H9 (cell line): ENCODE results near the gene TRAF3. TPM values are rescaled to one million over a fixed set of nuclear protein-coding genes. Genes with fewer than 3 reads are reported as not detected.

Source experiments
- DNase-seq: peaks from one replicate; pipeline ENCODE4 v3.0.0-alpha.2; 2017
- H2AFZ ChIP-seq: one replicate; pipeline ENCODE4 v1.6.1; 2013; ENCODE audit warnings: mild to moderate bottlenecking, low read length, control low read depth, moderate library complexity
- H2AK5ac ChIP-seq: 2 replicates; pipeline ENCODE4 v1.6.1; 2013; ENCODE audit warnings: low read length, control low read depth, mixed read lengths; ENCODE audit not compliant: insufficient read length
- H2BK120ac ChIP-seq: one replicate; pipeline ENCODE4 v1.6.1; 2013; ENCODE audit warnings: low read depth, mild to moderate bottlenecking, low read length, control low read depth, inconsistent platforms; ENCODE audit not compliant: poor library complexity, severe bottlenecking
- H2BK12ac ChIP-seq: 2 replicates; pipeline ENCODE4 v1.6.1; 2013; ENCODE audit warnings: low read length, control low read depth, mixed read lengths, low read depth; ENCODE audit not compliant: insufficient read length
- H2BK15ac ChIP-seq: 2 replicates; pipeline ENCODE4 v1.6.1; 2013; ENCODE audit warnings: low read depth, low read length, control low read depth
- H2BK20ac ChIP-seq: one replicate; pipeline ENCODE4 v1.6.1; 2013; ENCODE audit warnings: low read depth, mild to moderate bottlenecking, low read length, control low read depth, inconsistent platforms; ENCODE audit not compliant: poor library complexity, severe bottlenecking
- H2BK5ac ChIP-seq: 2 replicates; pipeline ENCODE4 v1.6.1; 2013; ENCODE audit warnings: low read length, control low read depth, mixed read lengths; ENCODE audit not compliant: insufficient read length
- H3K14ac ChIP-seq: 2 replicates; pipeline ENCODE4 v1.6.1; 2013; ENCODE audit warnings: low read length, control low read depth; ENCODE audit not compliant: insufficient read depth
- H3K18ac ChIP-seq: 2 replicates; pipeline ENCODE4 v1.6.1; 2013; ENCODE audit warnings: low read depth, mild to moderate bottlenecking, mixed read lengths, low read length, control low read depth; ENCODE audit not compliant: insufficient read length
- H3K23ac ChIP-seq: 2 replicates; pipeline ENCODE4 v1.6.1; 2013; ENCODE audit warnings: low read length, control low read depth, mixed read lengths, low read depth; ENCODE audit not compliant: insufficient read length
- H3K23me2 ChIP-seq: 2 replicates; pipeline ENCODE4 v1.6.1; 2013; ENCODE audit warnings: low read depth, mild to moderate bottlenecking, mixed read lengths, low read length, control low read depth; ENCODE audit not compliant: insufficient read length, poor library complexity, severe bottlenecking
- H3K27ac ChIP-seq: 2 replicates; pipeline ENCODE4 v1.5.1; 2013; ENCODE audit warnings: low read length, control low read depth, mixed read lengths, low read depth; ENCODE audit not compliant: insufficient read length
- H3K27me3 ChIP-seq: 2 replicates; pipeline ENCODE4 v1.6.1; 2013; ENCODE audit warnings: low read length, control low read depth, inconsistent platforms; ENCODE audit not compliant: insufficient read depth
- H3K4ac ChIP-seq: 2 replicates; pipeline ENCODE4 v1.6.1; 2013; ENCODE audit warnings: low read depth, mild to moderate bottlenecking, control low read depth, inconsistent platforms, low read length, moderate library complexity
- H3K4me1 ChIP-seq: 2 replicates; pipeline ENCODE4 v1.6.1; 2013; ENCODE audit warnings: low read length, control low read depth, inconsistent platforms; ENCODE audit not compliant: insufficient read depth
- H3K4me2 ChIP-seq: 2 replicates; pipeline ENCODE4 v1.6.1; 2013; ENCODE audit warnings: low read length, control low read depth, mixed read lengths; ENCODE audit not compliant: insufficient read length, insufficient read depth
- H3K56ac ChIP-seq: 2 replicates; pipeline ENCODE4 v1.6.1; 2013; ENCODE audit warnings: low read depth, mild to moderate bottlenecking, mixed read lengths, low read length, control low read depth; ENCODE audit not compliant: insufficient read length
- H3K79me1 ChIP-seq: 2 replicates; pipeline ENCODE4 v1.6.1; 2013; ENCODE audit warnings: low read depth, mild to moderate bottlenecking, moderate library complexity, low read length, control low read depth, inconsistent platforms; ENCODE audit not compliant: insufficient read depth, poor library complexity, severe bottlenecking
- H3K79me2 ChIP-seq: 2 replicates; pipeline ENCODE4 v1.6.1; 2013; ENCODE audit warnings: low read length, control low read depth, inconsistent platforms; ENCODE audit not compliant: insufficient read depth
- H3K9ac ChIP-seq: 2 replicates; pipeline ENCODE4 v1.6.1; 2013; ENCODE audit warnings: low read length, control low read depth, mixed read lengths; ENCODE audit not compliant: insufficient read length; ENCODE audit errors: extremely low read depth
- H3K9me3 ChIP-seq: one replicate; pipeline ENCODE4 v1.6.1; 2013; ENCODE audit warnings: low read depth, low read length, inconsistent platforms; ENCODE audit not compliant: control insufficient read depth
- H3T11ph ChIP-seq: one replicate; pipeline ENCODE4 v1.6.1; 2013; ENCODE audit warnings: mild to moderate bottlenecking, low read length, control low read depth, inconsistent platforms
- H4K20me1 ChIP-seq: one replicate; pipeline ENCODE4 v1.6.1; 2013; ENCODE audit not compliant: control insufficient read depth, insufficient read length, insufficient read depth
- H4K5ac ChIP-seq: 2 replicates; pipeline ENCODE4 v1.6.1; 2013; ENCODE audit warnings: low read depth, mild to moderate bottlenecking, mixed read lengths, low read length, control low read depth; ENCODE audit not compliant: insufficient read length
- H4K8ac ChIP-seq: replicated peaks from 2 replicates; pipeline ENCODE4 v1.6.1; 2013; ENCODE audit warnings: low read length, control low read depth, mixed read lengths, low read depth; ENCODE audit not compliant: insufficient read length
- H4K91ac ChIP-seq: 2 replicates; pipeline ENCODE4 v1.6.1; 2013; ENCODE audit warnings: low read depth, mild to moderate bottlenecking, moderate library complexity, mixed read lengths, low read length, control low read depth; ENCODE audit not compliant: insufficient read length
- H3K27ac Mint-ChIP-seq, 3 experiments: 2 replicates in 2 of 3; 3 replicates in 1 of 3; pipeline ENCODE4 v1.8.0; 2020 to 2021; ENCODE audit warnings: mixed read lengths in 3 of 3, mild to moderate bottlenecking in 1 of 3, moderate library complexity in 1 of 3
- H3K27me3 Mint-ChIP-seq: 2 replicates; pipeline ENCODE4 v1.8.0; 2021; ENCODE audit warnings: low read depth, mild to moderate bottlenecking, moderate library complexity, mixed read lengths
- H3K36me3 Mint-ChIP-seq, 3 experiments: 2 replicates in 2 of 3; 3 replicates in 1 of 3; pipeline ENCODE4 v1.8.0; 2020 to 2021; ENCODE audit warnings: low read depth in 3 of 3, mixed read lengths in 3 of 3; ENCODE audit not compliant: insufficient read depth in 1 of 3
- H3K4me1 Mint-ChIP-seq, 2 experiments: 2 replicates each; pipeline ENCODE4 v1.8.0; 2020; ENCODE audit warnings: mixed read lengths in 2 of 2
- H3K4me3 Mint-ChIP-seq, 2 experiments: 2 replicates in 1 of 2; 3 replicates in 1 of 2; pipeline ENCODE4 v1.8.0; 2020 to 2021; ENCODE audit warnings: mild to moderate bottlenecking in 2 of 2, mixed read lengths in 2 of 2, moderate library complexity in 1 of 2
- H3K9me3 Mint-ChIP-seq, 2 experiments: 2 replicates in 1 of 2; 3 replicates in 1 of 2; pipeline ENCODE4 v1.8.0; 2020; ENCODE audit warnings: mild to moderate bottlenecking in 2 of 2, mixed read lengths in 2 of 2, moderate library complexity in 1 of 2
- CTCF ChIP-seq: fragments of 200-600 bp; sonication (generic); conservative IDR thresholded peaks from 3 replicates; pipeline ENCODE4 v1.8.0; 2021; ENCODE audit warnings: antibody characterized with exemption, mild to moderate bottlenecking
- WGBS: extraction: QIAGEN DNeasy Blood & Tissue Kit; methylation state at CpG from one replicate; pipeline ENCODE4 v1.1.7; 2013; ENCODE audit warnings: missing lambda C conversion rate, low lambda C conversion rate, mixed read lengths; ENCODE audit not compliant: insufficient read length; ENCODE audit errors: extremely low coverage; 5-methylcytosine and 5-hydroxymethylcytosine counted together
- total RNA-seq: library from RNA; stranded (reverse); gene quantifications from 2 replicates; pipeline ENCODE4 v1.2.1, GENCODE V29; 2021

TRAF3 gene
- total RNA-seq, 1 experiment from 2014 or later = 9.6 TPM

- Histone ChIP-seq H2BK12ac (no peak overlapping the region), H2BK5ac (no peak overlapping the region), H2AFZ (no peak overlapping the region), H3K9ac (no peak overlapping the region), H3K79me1 (no peaks in the 10 kb centered on the region), H3K23ac (no peak overlapping the region), H3K27me3 (no peaks in the 10 kb centered on the region), H4K91ac (no peak overlapping the region), H3K18ac (no peak overlapping the region), H2AK5ac (no peak overlapping the region), H3K56ac (no peak overlapping the region), H3K4me2 (no peak overlapping the region), H4K8ac (no peak overlapping the region), H3K4me1 (peaks cover 7% of the 10 kb centered on the region; the same call in 1 of the 2 replicates), H3K79me2 (no peaks in the 10 kb centered on the region), H2BK120ac (no peak overlapping the region), H2BK20ac (no peak overlapping the region), H2BK15ac (no peak overlapping the region), H3K9me3 (no peaks in the 10 kb centered on the region), H3T11ph (no peak overlapping the region), H3K23me2 (no peaks in the 10 kb centered on the region), H3K14ac (no peak overlapping the region), H3K4ac (no peak overlapping the region), H3K27ac (peak overlapping the region; percentile 18), H4K20me1 (no peaks in the 10 kb centered on the region), H4K5ac (no peak overlapping the region)
- H3K4me3 Mint-ChIP-seq = no peak overlapping the region
- no CpG with 5 or more reads among the region's 4 CpGs for WGBS
- peaks cover 42 to 48% of the 10 kb centered on the region in 2 experiments for H3K4me1 Mint-ChIP-seq
- DNase-seq = peak; percentile 55
- no peaks in the 10 kb centered on the region for H3K27me3 Mint-ChIP-seq
- H3K27ac Mint-ChIP-seq = peak overlapping the region in 2 of 3 experiments; percentile 35 to 90; a peak in 3 of 7 replicates
- no peak for TF ChIP-seq CTCF
- peaks cover 2 to 4% (median 2%) of the 10 kb centered on the region in 3 experiments; a peak in 2 of 7 replicates for H3K36me3 Mint-ChIP-seq
- H3K9me3 Mint-ChIP-seq = no peaks in the 10 kb centered on the region
Measured at GRCh38 chr14:102838501-102838900, 61.3 kb downstream of the TRAF3 start.
